ENCODE results near the gene HDAC10.

Gene HDAC10

GRCh38 chr22:50199251-50199721 lies 51.8 kb downstream of the HDAC10 start:
- DNase-seq: no peak

- no peak for DNase-seq
Measured at GRCh38 chr22:50198624-50199017, 52.4 kb downstream of the HDAC10 start.

- DNase-seq: no peak
Measured at GRCh38 chr22:50197856-50198623, 53.0 kb downstream of the HDAC10 start.

GRCh38 chr22:50197000-50197800 lies 53.9 kb downstream of the HDAC10 start:
- no peak for DNase-seq

GRCh38 chr22:50196256-50196655 lies 54.8 kb downstream of the HDAC10 start:
- no peak for DNase-seq

All from NCI-H146 (cell line).